Astrocyte of the cerebellum (primary cell): ENCODE data around the gene WDSUB1.

ENCODE experiments used
- DNase-seq: peaks from one replicate; pipeline ENCODE4 v3.0.0-alpha.2; 2011; ENCODE audit warnings: low read depth
- H3K4me3 ChIP-seq: 2 replicates; pipeline ENCODE4 v1.5.1; 2011; ENCODE audit warnings: mild to moderate bottlenecking, low read depth, low read length, moderate library complexity
- in situ Hi-C: cut with HindIII; loops from 2 replicates; pipeline ENCODE4 v1.10.0; 2017; ENCODE audit warnings: low sequenced_read_pairs
- TF ChIP-seq, protein P1 (sequence below): IDR thresholded peaks from 2 replicates; pipeline ENCODE4 v1.5.1; 2012; ENCODE audit warnings: low read length, low read depth, moderate library complexity, mild to moderate bottlenecking; ENCODE audit errors: missing control alignments

The WDSUB1 gene

GRCh38 chr2:159187106-159187505 lies 99.4 kb downstream of the WDSUB1 start:
- TF ChIP-seq, protein P1, sequence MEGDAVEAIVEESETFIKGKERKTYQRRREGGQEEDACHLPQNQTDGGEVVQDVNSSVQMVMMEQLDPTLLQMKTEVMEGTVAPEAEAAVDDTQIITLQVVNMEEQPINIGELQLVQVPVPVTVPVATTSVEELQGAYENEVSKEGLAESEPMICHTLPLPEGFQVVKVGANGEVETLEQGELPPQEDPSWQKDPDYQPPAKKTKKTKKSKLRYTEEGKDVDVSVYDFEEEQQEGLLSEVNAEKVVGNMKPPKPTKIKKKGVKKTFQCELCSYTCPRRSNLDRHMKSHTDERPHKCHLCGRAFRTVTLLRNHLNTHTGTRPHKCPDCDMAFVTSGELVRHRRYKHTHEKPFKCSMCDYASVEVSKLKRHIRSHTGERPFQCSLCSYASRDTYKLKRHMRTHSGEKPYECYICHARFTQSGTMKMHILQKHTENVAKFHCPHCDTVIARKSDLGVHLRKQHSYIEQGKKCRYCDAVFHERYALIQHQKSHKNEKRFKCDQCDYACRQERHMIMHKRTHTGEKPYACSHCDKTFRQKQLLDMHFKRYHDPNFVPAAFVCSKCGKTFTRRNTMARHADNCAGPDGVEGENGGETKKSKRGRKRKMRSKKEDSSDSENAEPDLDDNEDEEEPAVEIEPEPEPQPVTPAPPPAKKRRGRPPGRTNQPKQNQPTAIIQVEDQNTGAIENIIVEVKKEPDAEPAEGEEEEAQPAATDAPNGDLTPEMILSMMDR, result no peak
- H3K4me3 ChIP-seq, result no peak overlapping the region
- no peak for DNase-seq
- in situ Hi-C loops, result no loop called here

DNA sequence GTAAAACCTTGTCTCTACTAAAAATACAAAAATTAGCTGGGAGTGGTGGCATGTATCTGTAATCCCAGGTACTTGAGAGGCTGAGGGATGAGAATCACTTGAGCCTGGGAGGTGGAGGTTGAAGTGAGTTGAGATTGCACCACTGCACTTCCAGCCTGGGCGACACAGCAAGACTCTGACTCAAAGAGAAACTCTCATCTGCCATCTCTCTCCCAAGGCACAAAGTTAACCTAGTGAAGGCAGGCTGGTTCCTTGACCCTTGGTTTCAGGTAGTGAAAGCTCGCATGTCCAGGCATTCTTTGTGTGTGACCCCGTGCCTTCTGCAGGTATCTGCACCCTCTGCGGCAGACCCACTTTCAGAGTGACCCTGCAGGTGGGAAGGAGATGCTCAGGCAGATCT lies 100.0 kb downstream of the WDSUB1 start:
- H3K4me3 ChIP-seq, result no peak overlapping the region
- TF ChIP-seq, protein P1, result no peak
- in situ Hi-C loops, result no loop called here

More for the DNA sequence above, 100.0 kb downstream of the WDSUB1 start:
- DNase-seq, result no peak
